Testis (tissue), 2 donors: ENCODE data around the gene BBS5.

Experiments
- CTCF ChIP-seq, 3 experiments: fragments of 450-650 bp in 2 of 3; fragments of 200-600 bp in 1 of 3; sonication (generic) in 1 of 3; IDR thresholded peaks; one replicate each; pipeline ENCODE4 v1.5.1; 2016 to 2019; ENCODE audit warnings: antibody characterized with exemption in 3 of 3, mild to moderate bottlenecking in 2 of 3, moderate library complexity in 1 of 3
- POLR2A ChIP-seq: fragments of 450-650 bp; IDR thresholded peaks from one replicate; pipeline ENCODE4 v1.6.1; 2017; ENCODE audit warnings: antibody characterized with exemption, mild to moderate bottlenecking, moderate library complexity

GRCh38 chr2:169507698-169508097 is 28.4 kb downstream of the BBS5 start:
- TF ChIP-seq POLR2A (no peak), CTCF (IDR thresholded peaks at IDR 0.05) (no peak)
